ENCODE measurements around the gene PIGS. TPM values are rescaled to one million over a fixed set of nuclear protein-coding genes. Genes with fewer than 3 reads are reported as not detected.
A peak's percentile ranks its signal among the peaks of the same experiment; 100 is the strongest.

PIGS gene
- total RNA-seq = 10 to 100 TPM in 2 of 4 donors, 1 to 10 TPM in 2; 7.2 to 48.3 (median 26.6) TPM

DNA sequence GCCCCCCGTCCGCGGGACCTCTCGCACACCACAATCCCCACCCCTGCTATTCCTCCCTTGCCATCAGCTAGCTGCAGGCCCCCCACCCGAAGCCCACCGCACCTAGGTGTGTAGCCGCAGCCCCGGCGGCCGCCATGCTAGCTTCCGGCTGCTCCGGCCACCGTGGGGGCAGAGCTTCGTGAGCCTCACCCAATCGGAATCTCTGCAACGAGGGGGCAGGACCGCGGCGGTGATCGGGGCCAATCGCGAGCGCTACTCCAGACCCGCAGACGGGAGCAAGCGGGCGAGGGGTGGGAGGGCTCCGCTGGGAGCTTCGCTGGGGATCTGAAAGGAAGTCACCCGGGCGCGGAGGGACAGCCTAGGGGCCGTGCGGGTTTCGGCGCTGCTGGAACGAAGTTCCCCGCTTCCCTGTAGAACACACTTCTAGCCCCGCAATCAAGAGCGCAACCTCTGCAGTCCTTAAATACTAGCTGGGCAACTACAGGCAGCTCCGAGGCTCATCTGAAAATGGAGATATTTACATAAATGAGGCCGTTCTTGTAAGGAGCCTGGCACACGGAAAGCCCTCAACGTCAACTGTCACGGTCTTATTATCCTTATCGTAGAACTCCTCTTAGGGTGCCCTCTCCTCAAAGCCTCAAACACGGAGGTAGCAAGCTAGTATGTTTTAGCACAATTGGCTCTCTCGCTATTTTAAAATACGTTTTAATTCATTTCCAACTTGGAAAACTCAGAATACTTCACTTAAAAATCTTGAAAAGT lies at the start of gene PIGS:
TSS of gene PIGS (minus strand) at position 164 of the 762 bp plus-strand sequence. CDS start at position 136, 28 bp downstream.
- H3K4me1 ChIP-seq = peaks cover 4 to 6% of the 10 kb centered on the region in 2 donors
- no peaks in the 10 kb centered on the region for H3K36me3 ChIP-seq
- intact Hi-C loops (cut with DNase I; ENCODE audit: low total_unique reads) = no loop called here
- peak within 1 kb of the TSS; percentile 76 to 88 for H3K27ac ChIP-seq
- peak; percentile 91 for DNase-seq
- no peaks in the 10 kb centered on the region for H3K9me3 ChIP-seq
- peak within 1 kb of the TSS; percentile 81 to 83 for H3K4me3 ChIP-seq
- peak; percentile 71 to 80 for TF ChIP-seq POLR2A (IDR thresholded peaks at IDR 0.05)
- TF ChIP-seq, protein P1, sequence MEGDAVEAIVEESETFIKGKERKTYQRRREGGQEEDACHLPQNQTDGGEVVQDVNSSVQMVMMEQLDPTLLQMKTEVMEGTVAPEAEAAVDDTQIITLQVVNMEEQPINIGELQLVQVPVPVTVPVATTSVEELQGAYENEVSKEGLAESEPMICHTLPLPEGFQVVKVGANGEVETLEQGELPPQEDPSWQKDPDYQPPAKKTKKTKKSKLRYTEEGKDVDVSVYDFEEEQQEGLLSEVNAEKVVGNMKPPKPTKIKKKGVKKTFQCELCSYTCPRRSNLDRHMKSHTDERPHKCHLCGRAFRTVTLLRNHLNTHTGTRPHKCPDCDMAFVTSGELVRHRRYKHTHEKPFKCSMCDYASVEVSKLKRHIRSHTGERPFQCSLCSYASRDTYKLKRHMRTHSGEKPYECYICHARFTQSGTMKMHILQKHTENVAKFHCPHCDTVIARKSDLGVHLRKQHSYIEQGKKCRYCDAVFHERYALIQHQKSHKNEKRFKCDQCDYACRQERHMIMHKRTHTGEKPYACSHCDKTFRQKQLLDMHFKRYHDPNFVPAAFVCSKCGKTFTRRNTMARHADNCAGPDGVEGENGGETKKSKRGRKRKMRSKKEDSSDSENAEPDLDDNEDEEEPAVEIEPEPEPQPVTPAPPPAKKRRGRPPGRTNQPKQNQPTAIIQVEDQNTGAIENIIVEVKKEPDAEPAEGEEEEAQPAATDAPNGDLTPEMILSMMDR (IDR thresholded peaks at IDR 0.05) = no peak
- H3K27me3 ChIP-seq = no peaks in the 10 kb centered on the region

DNA sequence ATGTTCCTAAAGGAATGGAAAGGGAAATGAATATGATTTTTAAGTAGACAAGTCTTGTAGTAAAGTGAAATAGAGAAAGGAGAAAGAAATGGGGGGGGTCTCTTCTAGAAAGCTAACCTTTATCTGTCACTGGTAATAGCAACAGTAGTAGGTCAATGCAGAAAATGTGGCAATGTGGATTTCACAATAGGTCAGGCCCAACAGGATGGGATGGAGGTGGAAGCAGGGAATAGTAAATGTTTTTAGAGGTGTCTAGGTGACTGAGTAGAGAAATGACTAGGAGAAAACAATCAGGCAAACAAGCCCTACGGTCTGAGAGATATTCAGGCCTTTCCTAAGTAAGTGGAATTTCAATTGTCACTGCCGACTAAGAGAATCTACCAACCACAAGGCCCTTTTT lies 48.7 kb upstream of the PIGS start:
- Histone ChIP-seq H3K4me1 (no peaks in the 10 kb centered on the region), H3K27me3 (no peaks in the 10 kb centered on the region), H3K27ac (no peak overlapping the region), H3K9me3 (no peaks in the 10 kb centered on the region), H3K4me3 (no peak overlapping the region), H3K36me3 (no peaks in the 10 kb centered on the region)
- intact Hi-C loops (cut with DNase I; ENCODE audit: low total_unique reads) = no loop called here
- TF ChIP-seq POLR2A (IDR thresholded peaks at IDR 0.05) = no peak
- TF ChIP-seq, protein P1 (IDR thresholded peaks at IDR 0.05) = no peak
- DNase-seq = no peak

DNA sequence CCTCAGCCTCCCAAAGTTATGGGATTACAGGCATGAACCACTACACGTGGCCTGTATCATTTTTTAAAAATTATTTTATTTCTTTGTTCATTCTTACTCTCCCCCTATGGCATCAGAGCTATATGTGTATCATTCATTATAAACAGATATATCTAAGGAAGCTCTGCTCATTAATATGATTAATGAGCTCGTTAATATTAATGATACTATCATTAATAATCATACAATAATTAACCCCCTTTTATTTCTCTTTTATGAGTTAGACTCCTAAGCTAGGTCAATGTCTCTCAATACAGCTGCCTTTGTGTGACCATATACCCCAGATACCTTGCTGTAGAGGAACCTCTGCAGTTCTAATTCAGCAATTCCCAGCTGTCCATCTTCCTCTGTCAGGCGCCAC lies 47.1 kb upstream of the PIGS start:
- Histone ChIP-seq H3K36me3 (no peaks in the 10 kb centered on the region), H3K27me3 (no peaks in the 10 kb centered on the region), H3K4me3 (no peak overlapping the region), H3K4me1 (no peaks in the 10 kb centered on the region), H3K27ac (no peak overlapping the region), H3K9me3 (no peaks in the 10 kb centered on the region)
- no peak for TF ChIP-seq POLR2A (IDR thresholded peaks at IDR 0.05)
- TF ChIP-seq, protein P1 (IDR thresholded peaks at IDR 0.05) = no peak
- no peak for DNase-seq
- intact Hi-C loops (cut with DNase I; ENCODE audit: low total_unique reads) = loop anchor here (10.0 kb wide), 1 partner anchor 74 kb away; no protein-coding TSS in a partner anchor

DNA sequence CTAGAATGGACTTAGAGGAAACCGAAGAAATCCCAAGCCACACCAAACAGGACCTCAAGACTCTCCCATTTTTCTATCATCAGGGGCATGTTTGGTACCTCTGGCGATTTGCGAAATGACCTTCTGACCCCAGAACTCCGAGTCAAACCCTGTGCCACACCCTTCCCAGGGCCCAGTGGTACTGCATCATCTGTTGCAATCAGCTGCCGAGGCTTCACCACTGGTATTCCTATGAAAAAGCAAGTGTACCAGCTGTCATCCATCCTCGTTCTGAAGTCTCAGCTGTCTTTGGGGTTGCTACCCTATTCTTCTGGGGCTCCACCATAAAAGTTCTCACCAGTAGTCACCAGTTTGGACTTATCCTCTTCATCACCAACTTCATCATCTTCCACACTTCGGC lies 45.0 kb upstream of the PIGS start:
- intact Hi-C loops (cut with DNase I; ENCODE audit: low total_unique reads) = loop anchor here (10.0 kb wide), 1 partner anchor 71 kb away; no protein-coding TSS in a partner anchor
- DNase-seq = no peak
- TF ChIP-seq, protein P1 (IDR thresholded peaks at IDR 0.05) = no peak
- TF ChIP-seq POLR2A (IDR thresholded peaks at IDR 0.05) = no peak
- Histone ChIP-seq H3K9me3 (no peaks in the 10 kb centered on the region), H3K4me3 (no peak overlapping the region), H3K27me3 (no peaks in the 10 kb centered on the region), H3K4me1 (no peaks in the 10 kb centered on the region), H3K36me3 (no peaks in the 10 kb centered on the region), H3K27ac (no peak overlapping the region)

DNA sequence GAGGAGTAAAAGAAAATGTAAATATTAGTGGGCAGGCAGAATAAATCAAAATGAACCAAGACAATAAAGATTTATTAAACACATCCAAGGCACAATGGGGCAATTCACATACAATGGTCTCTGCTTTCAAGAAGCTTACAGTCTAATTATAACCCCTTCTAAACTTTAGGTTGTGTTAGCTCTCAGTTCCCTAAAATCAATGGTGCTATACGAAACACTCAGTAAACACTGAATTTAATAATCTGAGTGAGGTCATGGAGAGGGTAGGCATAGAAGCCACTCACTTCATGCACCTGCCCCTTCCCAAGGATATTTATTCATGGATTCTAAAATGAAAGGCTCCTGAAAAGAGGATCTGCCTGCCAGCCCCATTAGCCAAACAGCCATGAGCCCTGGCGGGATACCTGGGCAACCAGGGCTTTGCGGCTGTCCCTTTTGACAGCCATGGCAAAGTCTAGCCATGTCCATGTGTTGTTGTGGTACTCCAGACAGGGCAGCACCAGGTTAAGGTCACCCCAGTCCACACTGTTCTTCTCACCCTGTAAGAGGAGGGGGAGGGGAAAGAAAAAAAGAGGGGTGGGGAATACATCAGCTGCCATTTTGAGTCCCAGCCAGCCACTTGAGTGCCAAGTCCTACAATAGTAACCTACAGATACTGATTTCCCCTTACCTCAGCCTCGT lies 44.1 kb upstream of the PIGS start:
- no peak overlapping the region for H3K4me3 ChIP-seq
- no peaks in the 10 kb centered on the region for H3K9me3 ChIP-seq
- TF ChIP-seq, protein P1 (IDR thresholded peaks at IDR 0.05) = no peak
- no peak for TF ChIP-seq POLR2A (IDR thresholded peaks at IDR 0.05)
- H3K36me3 ChIP-seq = no peaks in the 10 kb centered on the region
- intact Hi-C loops (cut with DNase I; ENCODE audit: low total_unique reads) = loop anchor here (10.0 kb wide), 1 partner anchor 71 kb away; no protein-coding TSS in a partner anchor
- DNase-seq = no peak
- no peaks in the 10 kb centered on the region for H3K27me3 ChIP-seq
- H3K4me1 ChIP-seq = no peaks in the 10 kb centered on the region
- no peak overlapping the region for H3K27ac ChIP-seq
